ENCODE measurements around the gene STAMBPL1. TPM values are rescaled to one million over a fixed set of nuclear protein-coding genes. Genes with fewer than 3 reads are reported as not detected.

Gene STAMBPL1
- 0.33 and 0.34 TPM in 2 replicates for total RNA-seq

GRCh38 chr10:88879534-88880281 lies at the start of gene STAMBPL1:
Gene STAMBPL1 (plus strand): TSS chr10:88880245. CDS start chr10:88901709, 21,464 bp downstream.

GRCh38 chr10:88851706-88852105 lies 28.3 kb upstream of the STAMBPL1 start, which contains the start of gene ANKRD22:
Gene ANKRD22 (minus strand): TSS chr10:88851844. CDS start chr10:88851607, 237 bp downstream.

GRCh38 chr10:88952647-88953111 lies 72.6 kb downstream of the STAMBPL1 start, which contains the start of gene ACTA2:
Gene ACTA2 (minus strand): TSS chr10:88952773. CDS start chr10:88948930, 3,843 bp downstream.

Other genes with a start within 250 kb of the STAMBPL1 start
- not detected in 2 replicates for gene LIPF, start 215.8 kb upstream of the STAMBPL1 start, total RNA-seq
- gene LIPK, start 174.0 kb upstream of the STAMBPL1 start, total RNA-seq, result not detected in 2 replicates
- not detected in 2 replicates for gene LIPN, start 120.2 kb upstream of the STAMBPL1 start, total RNA-seq
- not detected in 2 replicates for gene LIPM, start 77.5 kb upstream of the STAMBPL1 start, total RNA-seq
- gene ANKRD22, start 28.4 kb upstream of the STAMBPL1 start, total RNA-seq, result not detected in 2 replicates
- gene ACTA2, start 72.5 kb downstream of the STAMBPL1 start, total RNA-seq, result 3.3 and 5.9 TPM in 2 replicates
- gene FAS, start 110.6 kb downstream of the STAMBPL1 start, total RNA-seq, result 2.5 and 7.4 TPM in 2 replicates